K562 (cell line): Measurements from ENCODE around the gene RAB4B. TPM values are rescaled to one million over a fixed set of nuclear protein-coding genes. Genes with fewer than 3 reads are reported as not detected.

Experiments
- BHLHE40 ChIP-seq: IDR thresholded peaks from 2 replicates; pipeline ENCODE4 v1.6.1; 2011; ENCODE audit warnings: low read length, improper control_type of control experiment
- CEBPB ChIP-seq: fragments of 450-650 bp; IDR thresholded peaks from 2 replicates; pipeline ENCODE4 v1.6.1; 2016; ENCODE audit warnings: missing genetic modification characterization, missing compliant biosample characterization
- CXXC5 ChIP-seq: fragments of 250-450 bp; sonication (Bioruptor Pico); IDR thresholded peaks from 2 replicates; pipeline ENCODE4 v1.8.0; 2022; ENCODE audit warnings: inconsistent platforms, mild to moderate bottlenecking, moderate library complexity
- E2F1 ChIP-seq: sonication (generic); formaldehyde crosslinking; IDR thresholded peaks from 2 replicates; pipeline ENCODE4 v1.8.1; 2023; ENCODE audit warnings: mild to moderate bottlenecking, missing genetic modification reagents, moderate library complexity
- FIP1L1 ChIP-seq: fragments of 200-400 bp; formaldehyde crosslinking; IDR thresholded peaks from 2 replicates; pipeline ENCODE4 v1.6.1; 2018; ENCODE audit warnings: mild to moderate bottlenecking, low read depth, low read length; ENCODE audit not compliant: poor library complexity, severe bottlenecking
- HLTF ChIP-seq: fragments of 450-650 bp; IDR thresholded peaks from 2 replicates; pipeline ENCODE4 v1.6.1; 2016
- IFI16 ChIP-seq: fragments of 250-450 bp; sonication (Bioruptor Pico); IDR thresholded peaks from 2 replicates; pipeline ENCODE4 v2.1.2; 2022; ENCODE audit warnings: mild to moderate bottlenecking, inconsistent platforms
- MTA3 ChIP-seq: fragments of 450-650 bp; formaldehyde crosslinking; IDR thresholded peaks from 2 replicates; pipeline ENCODE4 v1.6.1; 2017; ENCODE audit warnings: mild to moderate bottlenecking, borderline replicate concordance
- NCOA4 ChIP-seq: fragments of 450-650 bp; IDR thresholded peaks from 2 replicates; pipeline ENCODE4 v1.6.1; 2018; ENCODE audit warnings: mild to moderate bottlenecking; ENCODE audit not compliant: partially characterized antibody
- NR4A1 ChIP-seq, 2 experiments: fragments of 250-450 bp in 1 of 2; fragments of 450-650 bp in 1 of 2; sonication (Bioruptor Pico) in 1 of 2; IDR thresholded peaks; 2 replicates each; pipeline versions ENCODE4 v1.4.0 to v1.6.1; 2016 to 2020; ENCODE audit warnings: mild to moderate bottlenecking in 2 of 2, missing compliant biosample characterization in 1 of 2, missing genetic modification characterization in 1 of 2, moderate library complexity in 1 of 2
- PML ChIP-seq: IDR thresholded peaks from 2 replicates; pipeline ENCODE4 v1.6.1; 2012; ENCODE audit warnings: low read length, inconsistent platforms
- RUNX1 ChIP-seq: sonication (generic); IDR thresholded peaks from 2 replicates; pipeline ENCODE4 v1.6.1; 2016; ENCODE audit warnings: antibody characterized with exemption, low read depth
- SAP30 ChIP-seq: fragments of 200-600 bp; sonication (generic); IDR thresholded peaks from 2 replicates; pipeline ENCODE4 v1.6.1; 2012; ENCODE audit warnings: borderline replicate concordance, low read depth, mild to moderate bottlenecking, moderate library complexity, low read length, control low read depth, inconsistent platforms; ENCODE audit not compliant: insufficient read depth, poor library complexity, severe bottlenecking
- SP2 ChIP-seq: IDR thresholded peaks from 2 replicates; pipeline ENCODE4 v1.6.1; 2011; ENCODE audit warnings: mild to moderate bottlenecking, low read depth, low read length, moderate library complexity; ENCODE audit not compliant: poor library complexity, severe bottlenecking; ENCODE audit errors: extremely low read depth
- TFAM ChIP-seq: fragments of 250-450 bp; sonication (Bioruptor Pico); conservative IDR thresholded peaks from 2 replicates; pipeline ENCODE4 v1.5.0; 2021; ENCODE audit warnings: mild to moderate bottlenecking, moderate library complexity
- TFAP4 ChIP-seq: sonication (generic); formaldehyde crosslinking; IDR thresholded peaks from 2 replicates; pipeline ENCODE4 v1.8.0; 2022; ENCODE audit warnings: missing genetic modification reagents, mild to moderate bottlenecking, moderate library complexity, borderline replicate concordance
- THAP12 ChIP-seq: fragments of 250-450 bp; sonication (Bioruptor Pico); IDR thresholded peaks from 2 replicates; pipeline ENCODE4 v1.9.0; 2021; ENCODE audit warnings: mild to moderate bottlenecking, inconsistent platforms
- U2AF1 ChIP-seq: fragments of 200-400 bp; formaldehyde crosslinking; optimal IDR thresholded peaks from 2 replicates; pipeline ENCODE3; 2017; ENCODE audit warnings: mild to moderate bottlenecking, low read depth, low read length, moderate library complexity
- USF2 ChIP-seq: sonication (generic); formaldehyde crosslinking; IDR thresholded peaks from 2 replicates; pipeline ENCODE4 v1.5.0; 2020; ENCODE audit warnings: missing genetic modification reagents
- YY1 ChIP-seq, 3 experiments: IDR thresholded peaks; 2 replicates each; pipeline ENCODE4 v1.6.1; 2011; ENCODE audit warnings: low read length in 2 of 3, mild to moderate bottlenecking in 2 of 3, moderate library complexity in 2 of 3, borderline replicate concordance in 1 of 3, control low read depth in 1 of 3, low read depth in 1 of 3; ENCODE audit not compliant: insufficient read depth in 3 of 3, insufficient replicate concordance in 2 of 3, control insufficient read depth in 1 of 3, insufficient read length in 1 of 3; ENCODE audit errors: extremely low read depth in 1 of 3
- ZBTB7A ChIP-seq: IDR thresholded peaks from 2 replicates; pipeline ENCODE4 v1.6.1; 2011; ENCODE audit warnings: low read depth, mild to moderate bottlenecking, low read length, moderate library complexity, borderline replicate concordance; ENCODE audit not compliant: control insufficient read depth
- polyA plus RNA-seq, 8 experiments: library from polyadenylated mRNA; depleted of rRNA in 4 of 8; stranded (reverse) in 5 of 8; unstranded in 3 of 8; fragments of >200 nt; fragmentation: Nextera tagmentation in 2 of 8; fragmentation: Illumina TruSeq in 1 of 8; extraction: Ambion mirVana in 2 of 8; extraction: Trizol in 1 of 8; gene quantifications; 2 replicates each; pipeline versions ENCODE4 v1.2.1 to v1.2.3, GENCODE V29; 2011 to 2014; ENCODE audit warnings: inconsistent platforms in 1 of 8, missing spikeins in 1 of 8
- total RNA-seq, 7 experiments: library from RNA; depleted of rRNA in 6 of 7; stranded (reverse); fragments of >200 nt in 6 of 7; fragmentation: Illumina TruSeq in 2 of 7; extraction: Trizol in 2 of 7; gene quantifications; 2 replicates each; pipeline versions ENCODE4 v1.2.1 to v1.2.3, GENCODE V29; 2011 to 2021; ENCODE audit warnings: low replicate concordance in 1 of 7

The RAB4B gene
- total and polyA plus RNA-seq, 9 of the 15 experiments (the other 6 are each of a cell fraction or from before 2014, with no cell fraction given): 0.28 to 20.4 (median 9.0) TPM

- no peak for TF ChIP-seq SP2
- TF ChIP-seq CEBPB: peak; percentile 35; the same call in 1 of the 2 replicates
- TF ChIP-seq E2F1 (CRISPR knock-in tag): 0 out of 2 replicates have a peak, but pooled peaks have one; percentile 27
- no peak for TF ChIP-seq TFAM
- TF ChIP-seq ZBTB7A: no peak
- peak in 1 of 3 experiments; percentile 56 for TF ChIP-seq YY1 (IDR thresholded peaks at IDR 0.05; ENCODE audit: borderline replicate concordance in 1 of 3, control insufficient read depth in 1 of 3, extremely low read depth in 1 of 3, insufficient read depth in 3 of 3, insufficient read length in 1 of 3, insufficient replicate concordance in 2 of 3, low read depth in 1 of 3, low read length in 2 of 3)
- no peak for TF ChIP-seq FIP1L1
- TF ChIP-seq NR4A1 (CRISPR knock-in tag; IDR thresholded peaks at IDR 0.05): no peak
- TF ChIP-seq NR4A1 (tag; IDR thresholded peaks at IDR 0.05): peak; percentile 77; the same call in 1 of the 2 replicates
- peak; percentile 71 for TF ChIP-seq BHLHE40
- TF ChIP-seq CXXC5 (CRISPR knock-in tag): no peak; the same call in 1 of the 2 replicates
- no peak for TF ChIP-seq IFI16 (CRISPR knock-in tag)
- TF ChIP-seq SAP30: no peak
- TF ChIP-seq USF2 (CRISPR knock-in tag): no peak
- TF ChIP-seq PML: peak; percentile 50
- TF ChIP-seq HLTF: peak; percentile 64
- TF ChIP-seq TFAP4 (CRISPR knock-in tag): peak; percentile 61; the same call in 1 of the 2 replicates
- peak; percentile 26 for TF ChIP-seq NCOA4
- no peak for TF ChIP-seq RUNX1
- 0 out of 2 replicates have a peak, but pooled peaks have one; percentile 50 for TF ChIP-seq MTA3
- TF ChIP-seq THAP12: no peak
- no peak for TF ChIP-seq U2AF1
Measured at GRCh38 chr19:40797963-40798682, 20.1 kb downstream of the RAB4B start (continued).
